ENCODE measurements around the gene ABCD1.
"Not testable (repeated sequence)": the region's sequence is repeated elsewhere in the genome, so short reads cannot be mapped to it uniquely, and the experiment has no call there.

Gene ABCD1

DNA sequence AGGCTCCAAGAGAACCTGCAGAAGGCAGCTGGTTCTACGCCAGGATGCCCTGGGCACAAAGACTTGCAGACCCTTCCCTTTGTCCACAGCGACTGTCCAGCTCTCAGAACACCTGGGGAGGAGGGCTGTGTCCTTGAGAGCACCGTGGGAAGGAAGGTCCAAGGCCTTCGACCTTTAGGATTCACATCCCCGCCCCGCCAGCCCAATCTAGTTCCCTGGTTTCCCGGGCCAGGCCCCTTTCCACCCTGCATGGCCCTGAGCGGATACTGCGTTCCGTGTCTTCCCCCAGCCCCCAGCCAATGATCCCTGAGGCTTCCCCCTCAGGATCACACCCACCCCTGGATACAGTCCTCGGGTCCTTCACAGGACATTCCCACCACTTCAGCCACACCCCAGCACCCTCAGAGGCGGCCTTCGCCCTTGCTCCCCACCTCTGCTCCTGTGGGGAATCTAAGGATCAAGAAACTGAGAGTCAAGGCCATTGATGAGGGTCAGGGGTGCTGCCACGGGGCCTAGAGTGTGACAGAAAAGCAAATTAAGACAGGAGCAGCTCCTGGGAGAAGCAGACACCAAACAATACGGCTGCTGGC is 9.1 kb downstream of the ABCD1 start:
- TF ChIP-seq POLR2A (IDR thresholded peaks at IDR 0.05; ENCODE audit: low read depth, low read length) (no peak), POLR2AphosphoS5 (IDR thresholded peaks at IDR 0.05; ENCODE audit: low read depth, low read length) (no peak), TAF1 (IDR thresholded peaks at IDR 0.05; ENCODE audit: borderline replicate concordance, low read depth, low read length) (no peak)
- DNase-seq (ENCODE audit: insufficient read length) (no peak), FAIRE-seq (no peak)

DNA sequence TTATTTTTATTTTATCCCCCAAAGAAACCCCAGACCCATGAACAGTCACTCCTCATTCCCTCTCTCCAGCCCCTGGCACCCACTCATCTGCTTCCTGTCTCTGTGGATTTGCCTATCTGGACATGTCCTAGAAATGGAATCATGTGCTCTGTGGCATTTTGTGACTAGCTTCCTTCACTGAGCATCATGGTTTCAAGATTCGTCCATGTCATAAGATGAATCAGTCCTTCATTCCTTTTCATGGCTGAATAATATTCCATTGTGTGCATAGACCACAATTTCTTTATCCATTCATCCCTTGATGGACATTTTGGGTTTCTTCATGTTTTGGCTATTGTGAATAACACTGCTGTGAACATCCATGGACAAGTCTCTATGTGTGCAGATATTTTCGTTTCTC is 10.2 kb downstream of the ABCD1 start:
- DNase-seq (ENCODE audit: insufficient read length) (no peak), FAIRE-seq (no peak)

GRCh38 chrX:153735274-153735673 is 10.6 kb downstream of the ABCD1 start:
- FAIRE-seq = no peak
- no peak for TF ChIP-seq POLR2A (IDR thresholded peaks at IDR 0.05; ENCODE audit: low read depth, low read length)
- no peak for DNase-seq (ENCODE audit: insufficient read length)

More for the DNA sequence above, 10.2 kb downstream of the ABCD1 start:
- no peak for TF ChIP-seq POLR2AphosphoS5 (IDR thresholded peaks at IDR 0.05; ENCODE audit: low read depth, low read length)
- TF ChIP-seq TAF1 (IDR thresholded peaks at IDR 0.05; ENCODE audit: borderline replicate concordance, low read depth, low read length) = no peak
- no peak for TF ChIP-seq POLR2A (IDR thresholded peaks at IDR 0.05; ENCODE audit: low read depth, low read length)

GRCh38 chrX:153736071-153736820 is 11.6 kb downstream of the ABCD1 start:
- no peak for DNase-seq (ENCODE audit: insufficient read length)
- TF ChIP-seq TAF1 (IDR thresholded peaks at IDR 0.05; ENCODE audit: borderline replicate concordance, low read depth, low read length) (no peak), POLR2A (IDR thresholded peaks at IDR 0.05; ENCODE audit: low read depth, low read length) (no peak), POLR2AphosphoS5 (IDR thresholded peaks at IDR 0.05; ENCODE audit: low read depth, low read length) (no peak)
- no peak for FAIRE-seq

- TF ChIP-seq TAF1 (IDR thresholded peaks at IDR 0.05; ENCODE audit: borderline replicate concordance, low read depth, low read length) (no peak), POLR2A (IDR thresholded peaks at IDR 0.05; ENCODE audit: low read depth, low read length) (no peak), POLR2AphosphoS5 (IDR thresholded peaks at IDR 0.05; ENCODE audit: low read depth, low read length) (no peak)
- DNase-seq (ENCODE audit: insufficient read length) (no peak), FAIRE-seq (no peak)
Measured at GRCh38 chrX:153736871-153737441, 12.3 kb downstream of the ABCD1 start.

DNA sequence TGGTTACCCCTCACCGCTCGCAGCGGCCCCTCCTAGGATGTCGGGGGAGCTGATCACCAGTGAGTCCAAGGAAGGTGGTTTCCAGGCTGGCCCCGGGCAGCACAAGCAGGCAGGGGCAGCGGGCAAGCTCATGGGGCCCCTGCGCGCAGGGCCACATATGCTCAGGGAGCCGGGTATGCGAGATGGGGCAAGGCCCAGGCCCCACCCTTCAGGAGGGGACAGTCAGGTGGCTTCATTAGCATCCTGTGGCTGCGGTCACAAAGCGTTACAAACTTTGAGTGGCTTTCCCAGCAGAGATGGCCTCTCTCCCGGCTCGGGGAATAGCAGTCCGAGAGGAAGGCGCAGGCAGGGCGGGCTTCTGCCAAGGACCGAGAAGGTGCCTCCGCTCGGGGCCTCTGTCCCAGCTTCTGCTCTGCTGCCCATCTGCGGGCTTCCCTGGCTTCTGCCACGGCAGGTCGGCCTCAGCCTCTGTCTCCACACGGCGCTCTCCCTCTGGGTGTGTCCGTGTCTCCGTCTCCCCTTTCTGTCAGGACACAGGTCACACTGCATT is 13.5 kb downstream of the ABCD1 start:
- FAIRE-seq (no peak), DNase-seq (ENCODE audit: insufficient read length) (no peak)
- TF ChIP-seq TAF1 (IDR thresholded peaks at IDR 0.05; ENCODE audit: borderline replicate concordance, low read depth, low read length) = no peak
- no peak for TF ChIP-seq POLR2A (IDR thresholded peaks at IDR 0.05; ENCODE audit: low read depth, low read length)
- no peak for TF ChIP-seq POLR2AphosphoS5 (IDR thresholded peaks at IDR 0.05; ENCODE audit: low read depth, low read length)

DNA sequence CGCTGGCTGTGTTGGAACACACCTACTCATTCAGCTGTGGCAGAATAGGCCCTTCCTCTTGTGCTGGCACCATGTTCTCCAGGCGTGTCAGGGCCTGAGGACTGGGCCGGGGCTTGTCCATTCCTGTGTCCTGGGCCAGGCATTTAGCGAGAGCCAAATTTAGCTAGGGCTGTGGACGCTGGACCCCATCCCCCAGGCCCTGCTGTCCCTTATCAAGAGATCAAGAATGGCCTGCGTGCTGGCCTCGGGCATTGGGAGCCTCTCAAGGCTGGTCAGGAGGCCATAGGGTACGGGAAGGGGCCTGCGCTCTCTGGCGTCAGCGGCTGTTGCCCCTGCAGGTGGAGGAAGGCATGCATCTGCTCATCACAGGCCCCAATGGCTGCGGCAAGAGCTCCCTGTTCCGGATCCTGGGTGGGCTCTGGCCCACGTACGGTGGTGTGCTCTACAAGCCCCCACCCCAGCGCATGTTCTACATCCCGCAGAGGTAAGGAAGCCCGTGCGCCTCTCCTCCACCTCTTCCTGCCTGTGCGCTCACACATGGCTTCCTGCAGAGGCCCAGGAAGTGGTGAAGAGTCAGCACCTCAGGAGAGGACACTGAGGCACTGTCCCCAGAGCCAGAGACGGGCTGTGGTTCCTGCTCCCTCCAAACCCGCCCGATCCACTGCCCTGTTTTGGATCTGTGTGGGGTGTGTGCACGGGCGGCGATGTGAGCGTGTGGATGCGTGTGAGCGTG is 15.3 kb downstream of the ABCD1 start:
- TF ChIP-seq POLR2A (IDR thresholded peaks at IDR 0.05; ENCODE audit: low read depth, low read length) = no peak
- no peak for TF ChIP-seq POLR2AphosphoS5 (IDR thresholded peaks at IDR 0.05; ENCODE audit: low read depth, low read length)
- TF ChIP-seq TAF1 (IDR thresholded peaks at IDR 0.05; ENCODE audit: borderline replicate concordance, low read depth, low read length) = no peak
- no peak for FAIRE-seq
- DNase-seq (ENCODE audit: insufficient read length) = no peak

- TF ChIP-seq POLR2A (IDR thresholded peaks at IDR 0.05; ENCODE audit: low read depth, low read length) (no peak), POLR2AphosphoS5 (IDR thresholded peaks at IDR 0.05; ENCODE audit: low read depth, low read length) (no peak), TAF1 (IDR thresholded peaks at IDR 0.05; ENCODE audit: borderline replicate concordance, low read depth, low read length) (no peak)
- FAIRE-seq = no peak
- no peak for DNase-seq (ENCODE audit: insufficient read length)
Measured at GRCh38 chrX:153740631-153741222, 16.1 kb downstream of the ABCD1 start.

- no peak for FAIRE-seq
Measured at GRCh38 chrX:153741446-153741845, 16.8 kb downstream of the ABCD1 start.

GRCh38 chrX:153742111-153742510 is 17.5 kb downstream of the ABCD1 start:
- not testable (repeated sequence) for DNase-seq (ENCODE audit: insufficient read length); FAIRE-seq

More at GRCh38 chrX:153741446-153741845, 16.8 kb downstream of the ABCD1 start:
- no peak for TF ChIP-seq TAF1 (IDR thresholded peaks at IDR 0.05; ENCODE audit: borderline replicate concordance, low read depth, low read length)
- no peak for TF ChIP-seq POLR2A (IDR thresholded peaks at IDR 0.05; ENCODE audit: low read depth, low read length)
- TF ChIP-seq POLR2AphosphoS5 (IDR thresholded peaks at IDR 0.05; ENCODE audit: low read depth, low read length) = no peak
- no peak for DNase-seq (ENCODE audit: insufficient read length)

DNA sequence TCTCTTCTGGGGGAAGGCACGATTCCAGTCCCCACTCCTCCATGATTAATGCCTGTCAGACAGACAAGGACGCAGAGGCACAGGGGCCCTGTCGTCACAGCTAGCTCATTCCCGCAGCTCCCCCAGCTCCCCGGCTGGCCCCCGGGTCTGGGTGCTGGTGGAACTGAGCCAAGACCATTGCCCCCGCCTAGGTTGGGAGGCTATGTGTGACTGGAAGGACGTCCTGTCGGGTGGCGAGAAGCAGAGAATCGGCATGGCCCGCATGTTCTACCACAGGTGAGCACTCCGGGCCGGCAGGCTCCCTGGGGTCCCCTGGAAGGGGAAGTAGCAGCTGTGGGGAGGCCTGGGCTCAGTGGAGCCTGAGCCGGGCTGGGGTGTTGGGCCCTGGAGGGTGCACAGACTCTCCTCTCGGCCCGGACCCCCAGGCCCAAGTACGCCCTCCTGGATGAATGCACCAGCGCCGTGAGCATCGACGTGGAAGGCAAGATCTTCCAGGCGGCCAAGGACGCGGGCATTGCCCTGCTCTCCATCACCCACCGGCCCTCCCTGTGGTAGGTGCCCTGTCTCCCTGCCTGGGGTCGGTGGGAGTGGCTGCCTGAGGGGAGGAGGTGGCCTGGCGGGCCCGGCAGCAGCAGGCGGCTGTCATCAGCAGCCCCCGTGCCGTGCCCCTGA is 18.3 kb downstream of the ABCD1 start:
- DNase-seq (ENCODE audit: insufficient read length) = not testable (repeated sequence)

DNA sequence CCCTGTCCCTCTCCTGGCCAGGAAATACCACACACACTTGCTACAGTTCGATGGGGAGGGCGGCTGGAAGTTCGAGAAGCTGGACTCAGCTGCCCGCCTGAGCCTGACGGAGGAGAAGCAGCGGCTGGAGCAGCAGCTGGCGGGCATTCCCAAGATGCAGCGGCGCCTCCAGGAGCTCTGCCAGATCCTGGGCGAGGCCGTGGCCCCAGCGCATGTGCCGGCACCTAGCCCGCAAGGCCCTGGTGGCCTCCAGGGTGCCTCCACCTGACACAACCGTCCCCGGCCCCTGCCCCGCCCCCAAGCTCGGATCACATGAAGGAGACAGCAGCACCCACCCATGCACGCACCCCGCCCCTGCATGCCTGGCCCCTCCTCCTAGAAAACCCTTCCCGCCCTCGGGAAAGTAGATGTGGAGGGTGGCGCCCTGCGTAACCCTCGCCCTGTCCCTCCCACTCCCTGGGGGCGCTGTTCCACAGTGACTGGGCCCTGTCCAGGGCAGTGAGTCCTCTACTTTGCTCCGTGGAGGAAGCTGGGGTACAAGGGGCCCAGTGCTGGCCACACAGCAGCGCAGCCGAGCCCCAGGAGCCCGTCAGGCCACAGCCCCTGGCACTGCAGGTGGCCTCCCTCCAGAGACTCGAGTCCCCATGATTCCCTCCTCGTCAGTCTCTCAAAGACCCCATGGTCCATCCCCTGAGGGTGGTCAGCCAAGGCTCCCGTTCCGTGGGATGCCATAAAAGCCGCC is 19.0 kb downstream of the ABCD1 start:
- DNase-seq (ENCODE audit: insufficient read length); FAIRE-seq: not testable (repeated sequence)

More for the DNA sequence above, 18.3 kb downstream of the ABCD1 start:
- not testable (repeated sequence) for FAIRE-seq
